HCT116 (cell line): ENCODE results near the gene KCNQ4. TPM values are rescaled to one million over a fixed set of nuclear protein-coding genes. Genes with fewer than 3 reads are reported as not detected.

Experiments
- ATAC-seq: fragments of 200-7000 bp; cut with Tn5 transposase; 2 replicates; pipeline ENCODE4 v1.9.1; 2020; ENCODE audit warnings: mild to moderate bottlenecking, moderate library complexity
- BruUV-seq: library from RNA; stranded (reverse); fragments of 400-500 nt; replicated peaks from 2 replicates; lab custom pipeline; 2021; lab: Mats Ljungman, UMichigan
- CTCF ChIA-PET: fragments of 300-600 bp; sonication (Branson Sonifier 250); formaldehyde crosslinking; loops from one replicate; lab custom pipeline; 2021; ENCODE audit warnings: antibody characterized with exemption; lab: Charles Lee
- POLR2A ChIA-PET: fragments of 300-600, 350-600 bp; sonication (Branson Sonifier 250); formaldehyde crosslinking; loops from one replicate; lab custom pipeline; 2021; ENCODE audit warnings: antibody characterized with exemption; lab: Charles Lee
- RAD21 ChIA-PET, 2 experiments: fragments of 300-600 bp; sonication (Branson Sonifier 250); formaldehyde crosslinking; loops; one replicate each; lab custom pipeline; 2023; ENCODE audit warnings: low total read pairs in 2 of 2; ENCODE audit not compliant: uncharacterized antibody in 2 of 2, unreplicated experiment in 2 of 2, low non-redundant PET in 1 of 2; lab: Charles Lee
- DNase-seq: peaks from one replicate; pipeline ENCODE4 v3.0.0-alpha.2; 2010; ENCODE audit warnings: low read depth, low spot score
- H2AFZ ChIP-seq: fragments of 200-600 bp; shearing (Covaris generic), sonication (generic); 2 replicates; pipeline ENCODE4 v1.6.1; 2017; ENCODE audit warnings: low read depth, mixed run types, mixed read lengths, antibody characterized with exemption, low read length; ENCODE audit not compliant: poor library complexity, severe bottlenecking
- H3K27ac ChIP-seq: 2 replicates; pipeline ENCODE4 v1.5.1; 2012; ENCODE audit warnings: low read depth, low read length
- H3K27me3 ChIP-seq: fragments of 200-600 bp; sonication (generic); 2 replicates; pipeline ENCODE4 v1.6.1; 2016; ENCODE audit warnings: mixed run types, low read length, mixed read lengths; ENCODE audit not compliant: insufficient read depth
- H3K36me3 ChIP-seq, 2 experiments: fragments of 200-500 bp in 1 of 2; fragments of 200-600 bp in 1 of 2; sonication (Bioruptor generic) in 1 of 2; sonication (generic) in 1 of 2; 2 replicates each; pipeline versions ENCODE4 v1.5.1 to v1.6.1; 2014 to 2016; ENCODE audit warnings: low read length in 2 of 2, inconsistent platforms in 1 of 2, mixed read lengths in 1 of 2, mixed run types in 1 of 2; ENCODE audit not compliant: insufficient read depth in 2 of 2, control insufficient read depth in 1 of 2
- H3K4me1 ChIP-seq, 2 experiments: fragments of 200-600 bp in 1 of 2; sonication (generic) in 1 of 2; 2 replicates each; pipeline versions ENCODE4 v1.5.1 to v1.6.1; 2012 to 2017; ENCODE audit warnings: low read length in 2 of 2, inconsistent platforms in 1 of 2, mild to moderate bottlenecking in 1 of 2, mixed read lengths in 1 of 2, mixed run types in 1 of 2, moderate library complexity in 1 of 2; ENCODE audit not compliant: insufficient read depth in 2 of 2, control insufficient read depth in 1 of 2
- H3K4me2 ChIP-seq: fragments of 200-600 bp; sonication (generic); 2 replicates; pipeline ENCODE4 v1.6.1; 2017; ENCODE audit warnings: mixed run types, low read length, mixed read lengths
- H3K4me3 ChIP-seq, 2 experiments: fragments of 200-600 bp in 1 of 2; sonication (generic) in 1 of 2; replicated peaks in 1 of 2; 2 replicates each; pipeline ENCODE4 v1.5.1; 2011 to 2016; ENCODE audit warnings: low read length in 2 of 2, control low read depth in 1 of 2, low read depth in 1 of 2, mild to moderate bottlenecking in 1 of 2, mixed read lengths in 1 of 2, mixed run types in 1 of 2
- H3K79me2 ChIP-seq: fragments of 200-600 bp; sonication (generic); 2 replicates; pipeline ENCODE4 v1.6.1; 2017; ENCODE audit warnings: mild to moderate bottlenecking, mixed run types, low read length, moderate library complexity, mixed read lengths; ENCODE audit not compliant: insufficient read depth
- H3K9ac ChIP-seq: fragments of 200-600 bp; sonication (generic); 2 replicates; pipeline ENCODE4 v1.6.1; 2016; ENCODE audit warnings: low read length, mixed read lengths
- H3K9me2 ChIP-seq: fragments of 200-600 bp; sonication (generic), shearing (Covaris generic); 2 replicates; pipeline ENCODE4 v1.6.1; 2017; ENCODE audit warnings: mixed run types, mild to moderate bottlenecking, moderate library complexity; ENCODE audit not compliant: insufficient read depth
- H3K9me3 ChIP-seq, 2 experiments: fragments of 200-500 bp in 1 of 2; fragments of 200-600 bp in 1 of 2; sonication (Bioruptor generic) in 1 of 2; sonication (generic) in 1 of 2; 2 replicates each; pipeline ENCODE4 v1.6.1; 2014 to 2017; ENCODE audit warnings: low read length in 2 of 2, mixed read lengths in 2 of 2, inconsistent platforms in 1 of 2, low read depth in 1 of 2, mild to moderate bottlenecking in 1 of 2, mixed run types in 1 of 2, moderate library complexity in 1 of 2; ENCODE audit not compliant: control insufficient read depth in 1 of 2, insufficient read depth in 1 of 2
- H4K20me1 ChIP-seq: fragments of 200-600 bp; sonication (generic), shearing (Covaris generic); 2 replicates; pipeline ENCODE4 v1.6.1; 2017; ENCODE audit warnings: mixed run types, mild to moderate bottlenecking, moderate library complexity; ENCODE audit not compliant: insufficient read depth
- ATF3 ChIP-seq: IDR thresholded peaks from 2 replicates; pipeline ENCODE4 v1.6.1; 2012
- CBX3 ChIP-seq: IDR thresholded peaks from 2 replicates; pipeline ENCODE4 v1.6.1; 2012; ENCODE audit warnings: low read depth
- CEBPB ChIP-seq: IDR thresholded peaks from 2 replicates; pipeline ENCODE4 v1.6.1; 2012; ENCODE audit warnings: low read depth
- CTCF ChIP-seq, 3 experiments: fragments of 200-600 bp in 1 of 3; sonication (generic) in 1 of 3; IDR thresholded peaks in 2 of 3; conservative IDR thresholded peaks in 1 of 3; 2 replicates each; pipeline ENCODE4 v1.5.1; 2012 to 2017; ENCODE audit warnings: low read depth in 2 of 3, low read length in 2 of 3, antibody characterized with exemption in 1 of 3, borderline replicate concordance in 1 of 3, control low read depth in 1 of 3, mild to moderate bottlenecking in 1 of 3, mixed read lengths in 1 of 3, mixed run types in 1 of 3, moderate library complexity in 1 of 3; ENCODE audit not compliant: insufficient read depth in 1 of 3
- EGR1 ChIP-seq: IDR thresholded peaks from 2 replicates; pipeline ENCODE4 v1.6.1; 2012; ENCODE audit warnings: low read depth
- EZH2 ChIP-seq: fragments of 200-600 bp; sonication (generic); IDR thresholded peaks from 2 replicates; pipeline ENCODE4 v1.6.1; 2017; ENCODE audit warnings: antibody characterized with exemption, mixed run types
- EZH2phosphoT487 ChIP-seq: fragments of 200-600 bp; IDR thresholded peaks from 2 replicates; pipeline ENCODE4 v1.6.1; 2018; ENCODE audit warnings: antibody characterized with exemption, borderline replicate concordance
- FOSL1 ChIP-seq: IDR thresholded peaks from 2 replicates; pipeline ENCODE4 v1.6.1; 2012; ENCODE audit warnings: low read depth
- JUND ChIP-seq: IDR thresholded peaks from 2 replicates; pipeline ENCODE4 v1.6.1; 2012
- POLR2A ChIP-seq: IDR thresholded peaks from 2 replicates; pipeline ENCODE4 v1.7.0; 2011; ENCODE audit warnings: borderline replicate concordance; ENCODE audit not compliant: insufficient read depth, insufficient read length; ENCODE audit errors: extremely low read depth
- POLR2AphosphoS5 ChIP-seq: IDR thresholded peaks from 2 replicates; pipeline ENCODE4 v1.6.1; 2011; ENCODE audit warnings: mild to moderate bottlenecking, low read depth, low read length, moderate library complexity
- RAD21 ChIP-seq: IDR thresholded peaks from 2 replicates; pipeline ENCODE4 v1.6.1; 2012; ENCODE audit warnings: low read depth, mild to moderate bottlenecking
- SRF ChIP-seq: IDR thresholded peaks from 2 replicates; pipeline ENCODE4 v1.6.1; 2012; ENCODE audit warnings: low read depth
- TCF7L2 ChIP-seq: IDR thresholded peaks from 2 replicates; pipeline ENCODE4 v1.7.0; 2011; ENCODE audit warnings: borderline replicate concordance, inconsistent platforms; ENCODE audit not compliant: insufficient read depth, insufficient read length; ENCODE audit errors: extremely low read depth
- YY1 ChIP-seq: IDR thresholded peaks from 2 replicates; pipeline ENCODE4 v1.6.1; 2011; ENCODE audit warnings: low read length, low read depth, moderate library complexity, mild to moderate bottlenecking; ENCODE audit not compliant: insufficient replicate concordance; ENCODE audit errors: extremely low read depth
- ZNF274 ChIP-seq: fragments of 200-500 bp; sonication (Bioruptor generic); IDR thresholded peaks from 2 replicates; pipeline ENCODE4 v1.6.1; 2014; ENCODE audit warnings: mild to moderate bottlenecking, low read depth, low read length, inconsistent platforms
- intact Hi-C: fragments of 100-400 bp; cut with micrococcal nuclease; formaldehyde crosslinking; loops from 2 replicates; pipeline ENCODE4 v1.10.0; 2022
- total RNA-seq: library from RNA; stranded (reverse); gene quantifications from one replicate; pipeline ENCODE4 v1.2.1, GENCODE V29; 2021; ENCODE audit not compliant: unreplicated experiment
- TF ChIP-seq, protein P1 (sequence below): IDR thresholded peaks from 2 replicates; pipeline ENCODE4 v1.6.1; 2011; ENCODE audit warnings: mild to moderate bottlenecking, low read length, moderate library complexity; ENCODE audit not compliant: insufficient replicate concordance; ENCODE audit errors: extremely low read depth
- TF ChIP-seq, protein P2 (sequence below): IDR thresholded peaks from 2 replicates; pipeline ENCODE4 v1.6.1; 2012; ENCODE audit warnings: low read depth

Gene KCNQ4
- total RNA-seq, 1 experiment from 2014 or later, result 4.1 TPM

- H3K9ac ChIP-seq, result no peak overlapping the region
- RAD21 ChIA-PET, result no interaction called here
- ATAC-seq, result no peak
- no peak overlapping the region for H3K4me3 ChIP-seq
- 0 out of 2 replicates have a peak, but pooled peaks cover 6% of the 10 kb centered on the region for H3K79me2 ChIP-seq
- no peak overlapping the region for H2AFZ ChIP-seq
- intact Hi-C loops, result no loop called here
- H3K27ac ChIP-seq, result no peak overlapping the region
- no peaks in the 10 kb centered on the region for H3K9me3 ChIP-seq
- POLR2A ChIA-PET, result no interaction called here
- no TSS peak for BruUV-seq
- H3K36me3 ChIP-seq, result no peaks in the 10 kb centered on the region
- CTCF ChIA-PET, result interaction anchor here (1.3 kb wide), 1 partner anchor 9 kb away, joined by 7 read pairs; no protein-coding TSS in a partner anchor
- no peaks in the 10 kb centered on the region for H4K20me1 ChIP-seq
- TF ChIP-seq TCF7L2 (no peak), EZH2phosphoT487 (no peak), POLR2A (no peak), ATF3 (no peak), EZH2 (no peak), FOSL1 (no peak), YY1 (no peak), RAD21 (no peak), CEBPB (no peak), SRF (no peak), CTCF (IDR thresholded peaks at IDR 0.05 in 2 of 3, conservative IDR thresholded peaks at IDR 0.05 in 1 of 3; ENCODE audit: borderline replicate concordance in 1 of 3, insufficient read depth in 1 of 3, low read depth in 2 of 3, low read length in 2 of 3) (no peak), EGR1 (no peak), CBX3 (no peak), ZNF274 (no peak), JUND (no peak), POLR2AphosphoS5 (no peak)
- TF ChIP-seq, protein P1, sequence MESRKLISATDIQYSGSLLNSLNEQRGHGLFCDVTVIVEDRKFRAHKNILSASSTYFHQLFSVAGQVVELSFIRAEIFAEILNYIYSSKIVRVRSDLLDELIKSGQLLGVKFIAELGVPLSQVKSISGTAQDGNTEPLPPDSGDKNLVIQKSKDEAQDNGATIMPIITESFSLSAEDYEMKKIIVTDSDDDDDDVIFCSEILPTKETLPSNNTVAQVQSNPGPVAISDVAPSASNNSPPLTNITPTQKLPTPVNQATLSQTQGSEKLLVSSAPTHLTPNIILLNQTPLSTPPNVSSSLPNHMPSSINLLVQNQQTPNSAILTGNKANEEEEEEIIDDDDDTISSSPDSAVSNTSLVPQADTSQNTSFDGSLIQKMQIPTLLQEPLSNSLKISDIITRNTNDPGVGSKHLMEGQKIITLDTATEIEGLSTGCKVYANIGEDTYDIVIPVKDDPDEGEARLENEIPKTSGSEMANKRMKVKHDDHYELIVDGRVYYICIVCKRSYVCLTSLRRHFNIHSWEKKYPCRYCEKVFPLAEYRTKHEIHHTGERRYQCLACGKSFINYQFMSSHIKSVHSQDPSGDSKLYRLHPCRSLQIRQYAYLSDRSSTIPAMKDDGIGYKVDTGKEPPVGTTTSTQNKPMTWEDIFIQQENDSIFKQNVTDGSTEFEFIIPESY, result no peak
- TF ChIP-seq, protein P2, sequence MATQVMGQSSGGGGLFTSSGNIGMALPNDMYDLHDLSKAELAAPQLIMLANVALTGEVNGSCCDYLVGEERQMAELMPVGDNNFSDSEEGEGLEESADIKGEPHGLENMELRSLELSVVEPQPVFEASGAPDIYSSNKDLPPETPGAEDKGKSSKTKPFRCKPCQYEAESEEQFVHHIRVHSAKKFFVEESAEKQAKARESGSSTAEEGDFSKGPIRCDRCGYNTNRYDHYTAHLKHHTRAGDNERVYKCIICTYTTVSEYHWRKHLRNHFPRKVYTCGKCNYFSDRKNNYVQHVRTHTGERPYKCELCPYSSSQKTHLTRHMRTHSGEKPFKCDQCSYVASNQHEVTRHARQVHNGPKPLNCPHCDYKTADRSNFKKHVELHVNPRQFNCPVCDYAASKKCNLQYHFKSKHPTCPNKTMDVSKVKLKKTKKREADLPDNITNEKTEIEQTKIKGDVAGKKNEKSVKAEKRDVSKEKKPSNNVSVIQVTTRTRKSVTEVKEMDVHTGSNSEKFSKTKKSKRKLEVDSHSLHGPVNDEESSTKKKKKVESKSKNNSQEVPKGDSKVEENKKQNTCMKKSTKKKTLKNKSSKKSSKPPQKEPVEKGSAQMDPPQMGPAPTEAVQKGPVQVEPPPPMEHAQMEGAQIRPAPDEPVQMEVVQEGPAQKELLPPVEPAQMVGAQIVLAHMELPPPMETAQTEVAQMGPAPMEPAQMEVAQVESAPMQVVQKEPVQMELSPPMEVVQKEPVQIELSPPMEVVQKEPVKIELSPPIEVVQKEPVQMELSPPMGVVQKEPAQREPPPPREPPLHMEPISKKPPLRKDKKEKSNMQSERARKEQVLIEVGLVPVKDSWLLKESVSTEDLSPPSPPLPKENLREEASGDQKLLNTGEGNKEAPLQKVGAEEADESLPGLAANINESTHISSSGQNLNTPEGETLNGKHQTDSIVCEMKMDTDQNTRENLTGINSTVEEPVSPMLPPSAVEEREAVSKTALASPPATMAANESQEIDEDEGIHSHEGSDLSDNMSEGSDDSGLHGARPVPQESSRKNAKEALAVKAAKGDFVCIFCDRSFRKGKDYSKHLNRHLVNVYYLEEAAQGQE, result no peak
- H3K4me2 ChIP-seq, result no peak overlapping the region
- DNase-seq, result no peak
- H3K9me2 ChIP-seq, result no peaks in the 10 kb centered on the region
- peaks cover 11 to 44% of the 10 kb centered on the region in 2 experiments for H3K4me1 ChIP-seq
- no peaks in the 10 kb centered on the region for H3K27me3 ChIP-seq
These were observed 2.0 kb upstream of the KCNQ4 start for GRCh38 chr1:40781608-40781971.
